ENCODE measurements around the gene GPD2. TPM values are rescaled to one million over a fixed set of nuclear protein-coding genes. Genes with fewer than 3 reads are reported as not detected.
"Not testable (repeated sequence)": the region's sequence is repeated elsewhere in the genome, so short reads cannot be mapped to it uniquely, and the experiment has no call there.

GPD2 gene
- polyA plus RNA-seq, 5 donors = 15.6 to 27.8 (median 25.9) TPM

DNA sequence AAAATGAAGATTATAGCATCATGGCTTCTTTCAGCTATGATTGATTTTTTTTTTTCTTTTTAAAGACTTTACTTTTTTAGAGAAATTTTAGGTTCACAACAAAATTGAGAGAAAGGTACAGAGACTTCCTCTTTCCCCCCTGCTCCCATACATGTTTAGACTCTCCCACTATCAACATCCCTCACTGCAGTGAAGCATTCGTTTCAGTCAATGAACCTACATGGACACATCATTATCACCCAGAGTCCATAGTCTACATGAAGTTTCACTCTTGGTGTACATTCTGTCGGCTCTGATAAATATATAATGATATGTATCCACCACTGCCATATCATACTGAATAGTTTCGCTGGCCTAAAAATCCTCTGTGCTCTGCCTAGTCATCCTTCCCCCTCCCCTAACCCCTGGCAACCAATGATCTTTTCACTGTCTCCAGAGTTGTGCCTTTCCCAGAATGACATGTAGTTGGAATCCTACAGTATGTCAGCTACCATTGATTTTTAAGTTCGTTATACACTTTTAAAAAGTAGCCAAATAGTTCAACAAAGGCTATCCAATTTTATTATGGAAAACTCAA lies 86.8 kb downstream of the GPD2 start:
- DNase-seq = no peak

DNA sequence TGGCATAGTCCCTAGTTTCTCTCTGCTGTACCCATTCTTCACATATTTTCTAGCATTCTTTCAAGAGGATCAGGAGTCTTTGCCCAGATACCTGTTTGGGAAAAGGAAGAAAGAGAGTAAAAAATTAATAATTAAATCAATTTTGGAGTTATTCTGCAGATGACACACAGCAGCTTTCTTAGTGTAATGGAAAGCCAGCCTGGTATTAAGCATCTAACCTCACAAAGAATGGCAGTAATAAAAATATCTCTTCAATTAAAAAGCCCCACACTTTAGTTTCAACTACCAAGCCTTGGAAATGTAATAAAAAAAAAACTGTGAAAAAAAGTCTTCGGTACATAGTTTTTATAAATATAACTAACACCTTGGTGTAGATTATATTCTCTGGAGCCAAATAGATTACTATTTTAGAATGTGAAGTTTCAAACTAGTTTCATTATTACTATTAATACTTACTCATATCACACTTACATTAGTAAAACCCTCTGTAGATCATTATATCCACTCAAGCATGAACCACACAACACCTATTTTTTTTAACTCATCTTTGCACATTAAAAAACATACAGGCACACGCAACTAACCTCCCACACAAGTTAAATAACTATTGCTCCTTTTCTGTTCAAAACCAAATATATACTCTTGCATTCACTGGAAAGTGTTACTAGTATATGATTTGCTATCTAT lies 90.9 kb downstream of the GPD2 start:
- DNase-seq = no peak

DNA sequence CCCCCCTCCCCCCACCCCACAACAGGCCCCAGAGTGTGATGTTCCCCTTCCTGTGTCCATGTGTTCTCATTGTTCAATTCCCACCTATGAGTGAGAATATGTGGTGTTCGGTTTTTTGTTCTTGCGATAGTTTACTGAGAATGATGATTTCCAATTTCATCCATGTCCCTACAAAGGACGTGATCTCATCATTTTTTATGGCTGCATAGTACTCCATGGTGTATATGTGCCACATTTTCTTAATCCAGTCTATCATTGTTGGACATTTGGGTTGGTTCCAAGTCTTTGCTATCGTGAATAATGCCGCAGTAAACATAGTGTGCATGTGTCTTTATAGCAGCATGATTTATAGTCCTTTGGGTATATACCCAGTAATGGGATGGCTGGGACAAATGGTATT lies 92.4 kb downstream of the GPD2 start:
- DNase-seq = not testable (repeated sequence)

DNA sequence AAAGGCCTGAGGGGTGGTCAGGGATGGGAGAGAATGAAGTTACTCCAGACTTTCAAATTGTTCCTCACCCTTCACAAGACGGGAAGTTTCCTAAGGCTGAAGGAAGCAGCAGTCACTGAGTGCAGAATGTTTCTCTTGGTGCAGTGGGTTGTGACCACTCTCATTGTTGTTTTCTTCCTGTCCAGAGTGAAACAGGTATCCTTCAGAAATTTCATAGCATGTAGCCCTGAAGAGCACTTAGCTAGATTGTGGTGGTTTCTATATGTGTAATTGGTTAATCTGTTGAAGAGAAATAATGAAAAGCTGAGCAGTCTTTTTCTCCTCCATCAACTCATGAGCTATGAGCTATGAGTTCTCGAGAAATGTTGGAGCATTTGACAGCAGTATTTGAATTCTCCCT lies 96.8 kb downstream of the GPD2 start:
- no peak for DNase-seq

DNA sequence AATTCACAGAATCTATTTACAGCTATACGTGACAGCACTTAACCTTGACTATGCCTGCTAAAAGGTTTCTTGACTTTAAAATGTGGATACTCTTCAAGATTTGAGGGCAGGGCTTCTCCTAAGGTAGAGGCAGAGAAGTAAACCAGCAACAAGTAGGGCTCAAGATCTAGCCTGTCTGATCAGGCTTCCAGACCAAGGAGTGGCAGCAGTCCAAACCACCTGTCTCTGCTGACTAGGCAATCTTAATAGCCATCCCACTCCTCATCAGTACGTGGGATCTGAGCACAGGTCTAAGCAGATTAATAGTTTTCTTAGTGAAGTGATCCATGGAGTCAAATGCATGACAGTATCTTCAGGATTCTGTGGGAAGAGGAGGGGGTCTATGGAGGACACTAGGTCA lies 100.4 kb downstream of the GPD2 start:
- DNase-seq = no peak

DNA sequence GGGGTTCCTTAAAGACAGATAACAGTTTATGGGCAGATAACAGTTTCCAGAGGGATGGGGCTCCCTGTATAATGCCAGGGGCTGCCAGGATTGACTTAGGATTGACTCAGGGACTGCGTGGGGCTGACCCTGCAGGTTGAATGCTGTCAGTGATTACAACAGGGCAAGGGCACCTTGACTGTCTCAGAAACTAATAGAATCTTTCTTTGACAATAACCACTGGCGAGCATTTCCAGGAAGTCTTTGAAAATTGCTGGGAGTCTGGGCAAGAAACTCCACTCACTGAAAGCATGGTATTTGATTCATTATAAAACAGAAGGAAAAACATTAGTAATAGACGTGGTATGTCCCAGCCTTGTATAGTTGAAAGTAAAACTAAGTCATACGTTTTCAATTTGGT lies 101.0 kb downstream of the GPD2 start:
- DNase-seq = no peak

DNA sequence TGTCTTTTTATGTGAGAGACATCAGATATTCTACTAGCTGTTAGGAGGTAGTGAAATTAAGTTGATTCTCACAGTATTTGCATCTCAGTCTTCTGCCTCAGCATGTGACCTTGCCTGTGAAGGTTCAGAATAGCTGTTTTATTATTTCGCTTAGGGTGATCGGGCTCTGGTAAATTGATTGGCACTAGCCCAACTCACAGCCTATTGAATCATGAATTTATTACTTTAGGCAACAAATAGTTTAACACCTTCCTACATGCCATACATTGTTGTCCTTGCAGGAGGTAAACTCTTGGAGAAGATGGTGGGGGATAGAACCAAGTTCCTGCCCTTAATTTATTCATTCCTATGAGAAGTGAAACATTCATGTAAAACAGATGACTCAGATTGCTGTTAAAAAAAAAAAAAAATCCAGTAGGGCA lies 101.9 kb downstream of the GPD2 start:
- no peak for DNase-seq

DNA sequence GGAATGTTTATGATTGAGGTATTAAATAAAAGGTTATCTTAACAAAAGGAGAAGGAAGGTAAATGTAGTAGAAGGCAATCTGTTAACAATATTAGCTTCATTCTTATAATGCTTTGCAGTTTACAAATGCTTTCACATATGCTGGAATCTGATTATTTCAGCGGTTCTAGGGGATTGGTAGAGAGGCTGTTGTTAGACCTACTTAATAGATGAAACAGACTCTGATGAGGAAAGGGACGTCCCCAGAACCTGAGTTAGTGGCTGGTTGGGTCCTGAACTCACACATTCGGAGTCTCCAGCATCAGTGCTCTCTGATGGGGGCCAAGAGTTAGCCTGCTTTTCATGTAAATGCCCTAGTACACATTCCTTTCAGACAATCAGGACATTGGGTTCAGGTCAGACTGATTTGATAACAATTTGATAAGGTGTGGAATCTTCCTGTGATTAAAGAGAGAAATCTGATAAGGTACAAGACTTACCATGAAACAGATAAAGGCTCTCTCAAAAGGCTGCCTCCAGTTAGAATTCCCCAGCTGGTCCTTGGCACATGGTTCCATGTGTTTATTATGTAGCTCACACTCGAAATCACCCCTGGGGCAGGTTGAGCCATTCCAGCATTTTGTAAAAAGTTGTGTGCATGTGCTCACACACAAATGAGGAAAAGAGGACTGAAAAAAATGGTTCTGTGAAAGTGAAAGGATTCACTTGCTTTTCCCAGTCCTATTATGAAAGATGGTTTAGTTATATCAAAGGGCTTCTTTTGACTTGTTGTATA lies 103.1 kb downstream of the GPD2 start:
- DNase-seq = no peak

DNA sequence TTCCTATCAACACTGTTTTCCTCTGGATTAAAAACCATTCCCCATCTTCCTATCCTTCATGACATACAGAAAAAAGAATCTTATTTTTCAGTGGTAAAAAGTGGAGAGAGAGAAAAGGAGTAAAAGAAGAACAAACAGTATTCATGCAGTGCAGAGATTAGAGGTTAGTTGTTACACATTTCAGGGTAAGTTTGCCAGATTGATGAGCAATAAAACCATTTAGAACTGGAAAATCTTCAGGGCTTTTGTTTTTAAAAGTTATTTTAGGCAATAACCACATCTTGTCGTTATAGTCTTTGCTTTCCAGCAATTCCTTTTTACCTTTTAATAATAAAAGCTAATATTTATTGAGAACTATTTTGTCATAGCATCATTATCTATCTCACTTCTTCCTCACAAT lies 104.5 kb downstream of the GPD2 start:
- DNase-seq = no peak

DNA sequence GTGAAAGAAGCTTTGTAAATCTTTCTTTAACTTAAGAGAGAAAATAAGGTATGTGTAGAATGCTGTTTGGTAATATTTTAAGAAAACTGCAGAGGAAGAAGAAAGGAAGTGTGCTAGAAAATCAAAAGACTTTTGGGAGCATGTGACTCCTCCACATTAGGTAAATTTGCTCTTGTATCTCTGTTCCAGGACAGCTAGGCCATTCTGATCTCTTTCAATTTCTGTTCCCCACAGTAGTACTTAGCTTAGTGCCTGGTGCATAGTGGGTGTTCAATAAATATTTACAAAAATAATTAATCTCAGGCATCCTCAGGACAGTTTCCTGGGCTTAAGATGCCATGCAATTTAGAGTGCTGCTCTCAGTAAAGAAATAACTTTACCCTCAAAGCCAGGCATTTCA lies 105.0 kb downstream of the GPD2 start:
- DNase-seq = no peak

DNA sequence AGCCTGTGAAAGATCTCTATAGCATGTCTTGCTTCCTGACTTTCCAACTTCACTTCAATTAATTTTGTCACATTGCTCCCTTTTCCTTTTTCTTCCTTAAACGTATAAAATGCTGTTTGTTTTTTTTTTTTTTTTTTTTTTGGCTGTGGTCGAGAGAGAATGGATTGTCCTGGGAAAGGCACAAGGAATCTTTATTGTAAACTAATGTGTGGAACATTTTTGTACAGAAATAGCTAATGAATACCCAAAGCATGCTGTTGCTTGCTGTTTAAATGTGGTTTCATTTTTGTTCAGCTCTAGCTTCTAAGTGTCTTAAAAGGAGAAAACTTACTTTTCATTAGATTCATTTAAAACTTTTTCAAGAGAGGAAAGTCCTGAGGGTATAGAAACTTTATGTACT lies 105.5 kb downstream of the GPD2 start:
- DNase-seq = no peak

DNA sequence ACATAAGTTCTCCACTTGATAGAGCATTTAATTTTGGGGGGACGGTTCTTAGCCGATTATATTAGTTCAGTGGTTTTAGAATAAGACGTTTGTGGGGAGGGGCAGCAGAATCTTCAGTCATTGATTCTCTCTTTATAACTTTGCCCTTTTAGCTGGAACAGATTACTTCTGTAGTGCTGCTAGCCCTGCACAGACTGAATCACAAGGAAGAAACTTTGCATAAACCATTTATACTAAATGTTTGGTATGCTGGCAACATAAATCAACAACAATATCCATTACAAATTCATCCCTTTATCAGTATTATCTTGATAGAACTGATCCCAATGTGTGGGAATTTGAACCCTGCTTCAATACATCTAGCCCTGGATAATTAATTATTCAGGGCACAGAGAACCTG lies 112.2 kb downstream of the GPD2 start:
- DNase-seq = no peak

DNA sequence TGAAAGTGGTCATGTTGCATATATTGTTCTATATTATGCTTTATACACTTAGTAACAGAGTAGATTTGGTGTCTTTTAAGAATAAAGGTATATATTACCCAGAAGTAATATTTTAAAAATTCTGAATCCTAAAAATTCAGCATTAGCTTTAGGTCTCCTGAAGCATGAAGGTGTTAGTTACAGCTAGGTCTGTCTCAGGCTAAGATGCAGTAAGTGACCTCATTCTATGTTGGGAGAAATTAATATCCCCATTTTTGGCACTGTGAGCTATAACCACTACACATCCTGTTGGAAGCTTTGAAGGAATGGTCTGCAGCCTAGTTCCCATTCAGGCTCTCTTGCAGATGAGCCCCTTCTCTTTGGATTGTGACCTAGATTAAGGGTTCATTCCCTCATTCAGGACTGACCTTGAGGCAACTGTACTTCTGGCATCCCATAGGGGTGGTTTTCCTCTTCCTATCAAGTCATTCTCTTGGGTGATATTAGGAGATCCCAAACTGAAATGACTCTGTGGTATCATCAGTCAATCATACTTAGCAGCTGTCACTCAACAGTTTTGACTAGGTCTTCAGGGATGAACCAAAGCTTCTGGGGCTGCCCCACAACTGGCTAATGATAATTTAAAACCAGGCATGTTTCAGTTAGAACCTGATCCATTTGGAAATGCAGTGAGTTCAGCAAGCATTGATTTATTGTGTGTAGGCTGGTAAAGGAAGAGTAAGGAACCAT lies 117.7 kb downstream of the GPD2 start:
- no peak for DNase-seq

DNA sequence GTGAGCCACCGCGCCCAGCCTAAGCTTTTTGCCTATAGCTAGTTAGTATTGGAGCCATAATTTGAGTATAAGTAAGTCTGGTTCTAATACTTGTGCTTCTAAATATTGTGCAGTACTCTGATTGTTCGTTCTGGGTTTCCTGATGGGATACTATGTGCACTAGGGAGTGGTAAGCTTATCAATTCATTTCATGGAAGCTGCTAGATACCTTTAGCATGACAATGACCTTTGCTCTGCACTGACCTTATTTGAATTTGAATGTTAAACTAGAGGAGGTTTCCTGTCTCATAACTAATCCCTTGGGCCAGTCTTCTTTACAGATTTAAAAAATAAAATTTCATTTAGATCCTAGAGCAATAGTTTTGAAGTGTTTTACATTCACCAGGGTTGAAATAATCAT lies 125.1 kb downstream of the GPD2 start:
- no peak for DNase-seq

DNA sequence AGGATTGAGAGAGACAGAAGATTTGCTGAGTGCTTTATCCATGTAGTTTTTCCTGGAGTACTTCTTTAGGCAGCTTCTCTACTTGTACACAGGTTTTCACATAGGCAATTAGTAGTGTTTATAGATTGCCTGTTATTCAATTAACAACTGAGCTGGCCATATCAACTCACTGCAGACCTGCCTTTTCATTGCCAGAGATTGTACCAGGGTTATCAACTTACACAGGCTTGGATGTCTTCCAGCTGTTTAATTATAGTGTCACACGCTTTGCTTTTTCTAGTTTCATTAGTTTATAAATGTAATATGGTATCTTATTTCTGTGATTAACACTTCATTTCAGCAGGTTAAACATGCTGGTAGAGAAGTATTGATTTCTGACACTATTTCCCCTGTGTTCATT lies 125.9 kb downstream of the GPD2 start:
- no peak for DNase-seq

DNA sequence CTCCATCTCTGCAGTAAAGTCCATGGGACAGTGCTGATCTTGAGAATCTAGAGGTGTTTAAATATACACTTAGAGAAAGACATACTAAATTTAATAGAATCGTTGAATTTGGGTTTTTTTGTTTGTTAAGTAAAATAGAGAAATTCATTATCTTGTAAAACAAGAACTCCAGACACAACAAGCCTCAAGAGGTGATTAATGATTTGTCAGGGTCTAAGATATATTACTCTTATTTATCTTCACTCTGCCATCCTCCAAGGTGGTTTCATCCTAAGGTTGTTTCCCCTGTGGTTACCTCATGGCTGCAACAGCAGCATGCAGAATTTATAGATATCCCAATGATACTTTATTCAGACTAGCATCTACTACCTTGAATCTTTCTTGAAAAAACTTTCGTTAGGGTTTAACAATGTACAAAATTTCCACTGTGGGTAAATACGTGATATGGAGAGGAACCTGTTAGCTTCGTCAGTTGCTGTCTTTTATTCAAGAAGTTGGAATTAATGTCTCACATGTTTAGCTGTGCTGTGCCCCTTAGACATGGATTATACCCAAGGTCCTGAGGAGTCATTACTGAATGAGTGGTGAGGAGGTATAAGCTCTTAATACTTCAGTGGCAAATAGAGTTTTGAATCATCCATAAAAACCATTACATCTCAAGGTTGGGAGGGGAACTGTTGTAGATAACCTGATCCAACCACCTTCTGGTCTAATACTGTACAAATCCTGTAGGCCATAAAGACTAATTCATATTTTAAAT lies 128.0 kb downstream of the GPD2 start:
- DNase-seq = no peak

DNA sequence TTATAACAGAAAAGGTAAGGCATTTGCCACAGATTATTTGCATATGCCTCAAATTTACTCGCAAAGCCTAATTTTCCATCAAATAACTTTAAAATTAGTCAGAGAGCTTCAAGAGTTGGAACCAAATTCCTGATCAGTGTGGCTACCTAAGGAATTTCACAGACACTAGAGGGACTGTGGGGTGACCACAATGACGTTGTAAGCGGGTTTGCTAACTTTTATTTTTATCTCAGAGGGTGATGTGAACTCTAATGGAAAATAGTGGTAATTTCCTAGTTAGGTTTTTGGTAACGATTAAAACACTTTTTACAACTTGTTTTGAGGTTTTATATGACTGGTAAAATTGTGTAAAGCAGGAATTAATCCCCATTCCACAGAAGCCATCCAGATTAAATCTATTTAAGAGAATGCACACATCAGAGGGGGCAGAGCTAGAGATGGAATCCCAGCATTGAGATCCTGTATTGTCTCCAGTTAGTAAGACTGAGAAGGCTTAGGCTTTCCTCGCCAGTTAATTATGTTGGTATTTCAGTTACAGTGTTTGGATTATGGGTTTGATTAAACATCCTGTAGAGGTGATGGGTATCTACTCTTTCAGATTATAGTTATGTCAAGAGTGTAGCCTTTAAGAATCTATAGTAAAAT lies 129.0 kb downstream of the GPD2 start:
- DNase-seq = no peak

DNA sequence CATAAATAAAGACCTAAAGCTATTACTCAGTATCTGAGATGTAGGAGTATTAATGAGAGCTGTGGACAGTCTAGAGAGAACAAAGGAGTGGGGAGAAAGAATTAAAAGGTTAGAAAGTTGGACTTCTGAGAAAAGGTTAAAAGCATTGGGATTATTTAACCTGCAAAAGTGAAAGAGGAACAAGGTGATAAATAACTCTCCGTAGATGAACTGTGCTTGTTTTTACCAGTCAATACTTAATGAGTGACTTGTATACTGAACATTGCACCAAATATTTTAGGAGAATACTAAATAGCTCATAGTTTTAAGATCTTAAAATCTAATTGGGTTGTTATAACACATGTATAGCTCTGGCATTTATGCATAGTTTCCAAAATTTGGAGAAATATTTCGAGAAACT lies 137.5 kb downstream of the GPD2 start:
- DNase-seq = no peak

DNA sequence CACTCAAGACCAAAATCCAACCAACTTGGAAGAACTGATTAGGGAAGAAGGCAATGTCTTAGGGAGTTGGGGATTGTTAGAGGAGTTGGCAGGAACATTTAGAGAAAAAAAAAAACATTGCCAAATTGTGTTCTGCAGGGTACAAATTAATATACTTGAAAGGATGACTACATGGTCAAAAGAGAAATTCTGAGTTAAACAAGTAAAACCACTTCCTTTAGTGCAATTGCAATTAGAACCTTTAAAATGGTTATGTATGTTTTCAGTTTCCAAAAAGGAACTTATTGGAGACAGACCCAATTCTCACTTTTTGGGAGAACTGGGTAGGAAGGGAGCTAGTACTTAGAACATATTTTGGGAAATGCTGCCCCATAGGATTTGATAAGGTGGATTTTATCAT lies 137.9 kb downstream of the GPD2 start:
- no peak for DNase-seq

DNA sequence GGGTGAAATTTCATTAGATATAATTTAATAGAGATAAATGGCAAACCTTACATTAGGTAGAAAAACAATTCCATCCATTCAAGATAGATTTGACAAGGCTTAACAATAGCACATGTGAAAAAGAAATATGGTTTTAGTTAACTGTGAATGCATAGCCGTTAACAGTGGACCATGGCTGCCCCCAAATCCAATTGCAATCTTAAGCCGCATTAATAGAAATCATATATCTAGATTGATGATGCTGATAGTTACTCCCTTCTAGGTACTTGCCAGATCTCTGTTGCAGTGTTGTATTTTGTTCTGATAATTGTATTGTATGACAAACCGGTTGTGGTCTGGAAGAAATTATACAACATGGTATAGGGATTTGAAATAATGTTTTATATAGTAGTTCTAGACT lies 139.8 kb downstream of the GPD2 start:
- DNase-seq = no peak

DNA sequence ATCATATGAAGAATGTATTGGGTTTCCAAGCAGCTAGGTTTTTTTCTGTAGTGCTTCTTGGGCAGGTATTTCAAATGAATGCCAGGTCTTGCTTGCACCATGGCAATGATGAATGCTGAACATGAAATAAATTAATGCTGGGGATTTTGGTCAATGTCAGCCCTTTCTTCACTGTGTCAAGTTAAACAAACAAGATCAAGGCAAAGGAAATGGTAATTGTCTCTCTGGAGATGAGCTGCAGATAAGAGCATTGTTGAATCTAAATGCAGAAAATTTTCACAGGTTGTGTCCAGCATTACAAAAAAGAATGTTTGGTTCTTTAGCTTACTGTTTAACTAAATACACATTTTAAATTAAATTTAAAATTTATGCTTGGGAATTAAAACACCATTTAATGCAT lies 144.3 kb downstream of the GPD2 start:
- no peak for DNase-seq

All from right lung (tissue), 5 donors.